HEK293T (cell line): ENCODE measurements around the gene JCAD.
"Not testable (repeated sequence)": the region's sequence is repeated elsewhere in the genome, so short reads cannot be mapped to it uniquely, and the experiment has no call there.

Experiments
- L3MBTL2 ChIP-seq: fragments of 450-650 bp; conservative IDR thresholded peaks from 2 replicates; pipeline ENCODE4 v1.6.1; 2016; ENCODE audit warnings: mild to moderate bottlenecking
- NFRKB ChIP-seq: fragments of 450-650 bp; IDR thresholded peaks from 2 replicates; pipeline ENCODE4 v1.6.1; 2016; ENCODE audit warnings: mild to moderate bottlenecking, moderate library complexity
- PKNOX1 ChIP-seq: fragments of 450-650 bp; IDR thresholded peaks from 2 replicates; pipeline ENCODE4 v1.6.1; 2016

DNA sequence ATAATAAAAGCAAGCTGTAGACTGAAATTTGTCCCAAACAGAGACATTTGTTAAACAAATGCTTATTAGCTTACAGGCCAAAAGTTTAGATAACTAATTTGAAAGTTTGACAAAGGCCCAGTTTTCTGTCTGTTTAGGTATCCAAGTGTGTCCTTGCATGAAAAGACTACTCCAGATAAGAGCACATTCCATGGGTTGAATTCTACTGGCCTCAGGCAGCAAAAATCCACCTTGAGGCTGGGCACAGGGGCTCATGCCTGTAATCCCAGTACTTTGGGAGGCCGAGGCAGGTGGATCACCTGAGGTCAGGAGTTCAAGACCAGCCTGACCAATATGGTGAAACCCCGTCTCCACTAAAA lies 80.0 kb downstream of the JCAD start:
- not testable (repeated sequence) for TF ChIP-seq L3MBTL2, PKNOX1, NFRKB
